ENCODE measurements around the gene SLTM.

DNA sequence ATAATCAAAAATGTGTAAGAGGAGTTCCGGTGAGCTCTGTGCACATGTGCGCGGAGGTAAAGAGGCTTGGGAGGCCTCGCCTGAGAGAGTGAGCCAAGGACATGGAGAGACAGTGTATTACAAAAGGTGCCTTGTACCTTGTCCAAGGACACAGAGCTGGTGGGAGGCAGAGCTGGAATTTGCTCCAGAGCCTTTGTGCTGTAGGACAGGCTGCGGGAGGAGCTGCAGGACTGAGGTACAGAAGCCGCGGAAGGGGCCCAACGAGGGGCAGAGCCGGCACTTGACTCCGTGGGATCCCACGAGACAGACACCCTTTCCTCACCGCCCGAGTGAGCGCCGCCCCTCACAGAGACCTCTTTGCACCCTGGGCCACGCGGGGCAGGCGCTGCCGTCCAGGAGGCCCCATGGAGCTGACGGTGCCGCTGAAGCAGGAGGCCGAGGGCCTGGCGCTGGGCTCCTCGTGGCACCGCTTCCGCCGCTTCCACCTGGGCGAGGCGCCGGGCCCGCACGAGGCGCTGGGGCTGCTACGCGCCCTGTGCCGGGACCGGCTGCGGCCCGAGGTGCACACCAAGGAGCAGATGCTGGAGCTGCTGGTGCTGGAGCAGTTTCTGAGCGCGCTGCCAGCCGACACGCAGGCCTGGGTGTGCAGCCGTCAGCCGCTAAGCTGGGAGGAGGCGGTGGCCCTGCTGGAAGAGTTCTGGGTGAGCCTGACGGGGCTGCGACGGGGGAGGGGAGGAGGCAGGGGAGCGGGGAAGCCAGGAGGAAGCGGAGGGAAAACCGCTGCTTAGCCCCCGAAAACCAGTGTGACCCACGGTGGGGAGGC is 68.7 kb downstream of the SLTM start:
- TF ChIP-seq ZNF596 (tag by site-specific recombination; IDR thresholded peaks at IDR 0.05): no peak
- TF ChIP-seq, protein P1, sequence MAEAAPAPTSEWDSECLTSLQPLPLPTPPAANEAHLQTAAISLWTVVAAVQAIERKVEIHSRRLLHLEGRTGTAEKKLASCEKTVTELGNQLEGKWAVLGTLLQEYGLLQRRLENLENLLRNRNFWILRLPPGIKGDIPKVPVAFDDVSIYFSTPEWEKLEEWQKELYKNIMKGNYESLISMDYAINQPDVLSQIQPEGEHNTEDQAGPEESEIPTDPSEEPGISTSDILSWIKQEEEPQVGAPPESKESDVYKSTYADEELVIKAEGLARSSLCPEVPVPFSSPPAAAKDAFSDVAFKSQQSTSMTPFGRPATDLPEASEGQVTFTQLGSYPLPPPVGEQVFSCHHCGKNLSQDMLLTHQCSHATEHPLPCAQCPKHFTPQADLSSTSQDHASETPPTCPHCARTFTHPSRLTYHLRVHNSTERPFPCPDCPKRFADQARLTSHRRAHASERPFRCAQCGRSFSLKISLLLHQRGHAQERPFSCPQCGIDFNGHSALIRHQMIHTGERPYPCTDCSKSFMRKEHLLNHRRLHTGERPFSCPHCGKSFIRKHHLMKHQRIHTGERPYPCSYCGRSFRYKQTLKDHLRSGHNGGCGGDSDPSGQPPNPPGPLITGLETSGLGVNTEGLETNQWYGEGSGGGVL (tag by site-specific recombination; IDR thresholded peaks at IDR 0.05): no peak
- no peak for TF ChIP-seq YY2 (tag by site-specific recombination; IDR thresholded peaks at IDR 0.05)
- no peak for TF ChIP-seq ZBTB17 (tag by site-specific recombination; IDR thresholded peaks at IDR 0.05)
- TF ChIP-seq ZNF341 (tag by site-specific recombination; IDR thresholded peaks at IDR 0.05; ENCODE audit: low read depth): no peak
- TF ChIP-seq, protein P2, sequence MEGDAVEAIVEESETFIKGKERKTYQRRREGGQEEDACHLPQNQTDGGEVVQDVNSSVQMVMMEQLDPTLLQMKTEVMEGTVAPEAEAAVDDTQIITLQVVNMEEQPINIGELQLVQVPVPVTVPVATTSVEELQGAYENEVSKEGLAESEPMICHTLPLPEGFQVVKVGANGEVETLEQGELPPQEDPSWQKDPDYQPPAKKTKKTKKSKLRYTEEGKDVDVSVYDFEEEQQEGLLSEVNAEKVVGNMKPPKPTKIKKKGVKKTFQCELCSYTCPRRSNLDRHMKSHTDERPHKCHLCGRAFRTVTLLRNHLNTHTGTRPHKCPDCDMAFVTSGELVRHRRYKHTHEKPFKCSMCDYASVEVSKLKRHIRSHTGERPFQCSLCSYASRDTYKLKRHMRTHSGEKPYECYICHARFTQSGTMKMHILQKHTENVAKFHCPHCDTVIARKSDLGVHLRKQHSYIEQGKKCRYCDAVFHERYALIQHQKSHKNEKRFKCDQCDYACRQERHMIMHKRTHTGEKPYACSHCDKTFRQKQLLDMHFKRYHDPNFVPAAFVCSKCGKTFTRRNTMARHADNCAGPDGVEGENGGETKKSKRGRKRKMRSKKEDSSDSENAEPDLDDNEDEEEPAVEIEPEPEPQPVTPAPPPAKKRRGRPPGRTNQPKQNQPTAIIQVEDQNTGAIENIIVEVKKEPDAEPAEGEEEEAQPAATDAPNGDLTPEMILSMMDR (tag by site-specific recombination; IDR thresholded peaks at IDR 0.05): no peak
- no peak for TF ChIP-seq ZNF274 (IDR thresholded peaks at IDR 0.05; ENCODE audit: low read length)
- no peak for TF ChIP-seq ZNF274 (tag by site-specific recombination; IDR thresholded peaks at IDR 0.05; ENCODE audit: borderline replicate concordance)
- TF ChIP-seq BCL11B (tag by site-specific recombination; IDR thresholded peaks at IDR 0.05; ENCODE audit: low read depth): no peak
- TF ChIP-seq, protein P3, sequence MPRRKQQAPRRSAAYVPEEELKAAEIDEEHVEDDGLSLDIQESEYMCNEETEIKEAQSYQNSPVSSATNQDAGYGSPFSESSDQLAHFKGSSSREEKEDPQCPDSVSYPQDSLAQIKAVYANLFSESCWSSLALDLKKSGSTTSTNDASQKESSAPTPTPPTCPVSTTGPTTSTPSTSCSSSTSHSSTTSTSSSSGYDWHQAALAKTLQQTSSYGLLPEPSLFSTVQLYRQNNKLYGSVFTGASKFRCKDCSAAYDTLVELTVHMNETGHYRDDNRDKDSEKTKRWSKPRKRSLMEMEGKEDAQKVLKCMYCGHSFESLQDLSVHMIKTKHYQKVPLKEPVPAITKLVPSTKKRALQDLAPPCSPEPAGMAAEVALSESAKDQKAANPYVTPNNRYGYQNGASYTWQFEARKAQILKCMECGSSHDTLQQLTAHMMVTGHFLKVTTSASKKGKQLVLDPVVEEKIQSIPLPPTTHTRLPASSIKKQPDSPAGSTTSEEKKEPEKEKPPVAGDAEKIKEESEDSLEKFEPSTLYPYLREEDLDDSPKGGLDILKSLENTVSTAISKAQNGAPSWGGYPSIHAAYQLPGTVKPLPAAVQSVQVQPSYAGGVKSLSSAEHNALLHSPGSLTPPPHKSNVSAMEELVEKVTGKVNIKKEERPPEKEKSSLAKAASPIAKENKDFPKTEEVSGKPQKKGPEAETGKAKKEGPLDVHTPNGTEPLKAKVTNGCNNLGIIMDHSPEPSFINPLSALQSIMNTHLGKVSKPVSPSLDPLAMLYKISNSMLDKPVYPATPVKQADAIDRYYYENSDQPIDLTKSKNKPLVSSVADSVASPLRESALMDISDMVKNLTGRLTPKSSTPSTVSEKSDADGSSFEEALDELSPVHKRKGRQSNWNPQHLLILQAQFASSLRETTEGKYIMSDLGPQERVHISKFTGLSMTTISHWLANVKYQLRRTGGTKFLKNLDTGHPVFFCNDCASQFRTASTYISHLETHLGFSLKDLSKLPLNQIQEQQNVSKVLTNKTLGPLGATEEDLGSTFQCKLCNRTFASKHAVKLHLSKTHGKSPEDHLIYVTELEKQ (tag by site-specific recombination; IDR thresholded peaks at IDR 0.05; ENCODE audit: borderline replicate concordance): no peak
- TF ChIP-seq ZNF561 (tag by site-specific recombination; IDR thresholded peaks at IDR 0.05; ENCODE audit: borderline replicate concordance): no peak
- TF ChIP-seq, protein P4, sequence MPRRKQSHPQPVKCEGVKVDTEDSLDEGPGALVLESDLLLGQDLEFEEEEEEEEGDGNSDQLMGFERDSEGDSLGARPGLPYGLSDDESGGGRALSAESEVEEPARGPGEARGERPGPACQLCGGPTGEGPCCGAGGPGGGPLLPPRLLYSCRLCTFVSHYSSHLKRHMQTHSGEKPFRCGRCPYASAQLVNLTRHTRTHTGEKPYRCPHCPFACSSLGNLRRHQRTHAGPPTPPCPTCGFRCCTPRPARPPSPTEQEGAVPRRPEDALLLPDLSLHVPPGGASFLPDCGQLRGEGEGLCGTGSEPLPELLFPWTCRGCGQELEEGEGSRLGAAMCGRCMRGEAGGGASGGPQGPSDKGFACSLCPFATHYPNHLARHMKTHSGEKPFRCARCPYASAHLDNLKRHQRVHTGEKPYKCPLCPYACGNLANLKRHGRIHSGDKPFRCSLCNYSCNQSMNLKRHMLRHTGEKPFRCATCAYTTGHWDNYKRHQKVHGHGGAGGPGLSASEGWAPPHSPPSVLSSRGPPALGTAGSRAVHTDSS (tag by site-specific recombination; IDR thresholded peaks at IDR 0.05): no peak
- no peak for TF ChIP-seq ZNF335 (tag by site-specific recombination; conservative IDR thresholded peaks at IDR 0.05)

Measured in HEK293 (cell line).